SJCRH30 (cell line): ENCODE data around the gene CCDC74B. TPM values are rescaled to one million over a fixed set of nuclear protein-coding genes. Genes with fewer than 3 reads are reported as not detected.
"Not testable (repeated sequence)": the region's sequence is repeated elsewhere in the genome, so short reads cannot be mapped to it uniquely, and the experiment has no call there.

Experiments
- DNase-seq, 2 experiments: peaks; one replicate each; pipeline ENCODE4 v3.0.0-alpha.2; 2015 to 2020
- H3K27ac ChIP-seq: fragments of 250-450 bp; sonication (Bioruptor Pico); 2 replicates; pipeline ENCODE4 v1.5.1; 2020; ENCODE audit warnings: mild to moderate bottlenecking, moderate library complexity
- H3K27me3 ChIP-seq: fragments of 250-450 bp; sonication (Bioruptor Pico); 2 replicates; pipeline ENCODE4 v1.5.1; 2020; ENCODE audit warnings: mild to moderate bottlenecking, moderate library complexity
- H3K36me3 ChIP-seq: fragments of 250-450 bp; sonication (Bioruptor Pico); 2 replicates; pipeline ENCODE4 v1.5.1; 2020; ENCODE audit warnings: mild to moderate bottlenecking, moderate library complexity
- H3K4me1 ChIP-seq: fragments of 250-450 bp; sonication (Bioruptor Pico); 2 replicates; pipeline ENCODE4 v1.5.1; 2020; ENCODE audit warnings: mild to moderate bottlenecking, moderate library complexity
- H3K4me3 ChIP-seq: fragments of 250-450 bp; sonication (Bioruptor Pico); 2 replicates; pipeline ENCODE4 v1.5.1; 2020; ENCODE audit warnings: mild to moderate bottlenecking, moderate library complexity
- H3K9me3 ChIP-seq: fragments of 250-450 bp; sonication (Bioruptor Pico); replicated peaks from 2 replicates; pipeline ENCODE4 v1.5.1; 2020; ENCODE audit warnings: mild to moderate bottlenecking, moderate library complexity
- total RNA-seq: library from RNA; depleted of rRNA; stranded (reverse); fragments of >200 nt; shearing (Covaris generic); gene quantifications from 2 replicates; pipeline ENCODE4 v1.2.3, GENCODE V29; 2014; rRNA removed

The CCDC74B gene
- 2.2 and 2.7 TPM in 2 replicates for total RNA-seq

- peak within 1 kb of the TSS; percentile 66 for H3K4me3 ChIP-seq
- H3K27ac ChIP-seq, H3K36me3 ChIP-seq, H3K9me3 ChIP-seq, H3K4me1 ChIP-seq, H3K27me3 ChIP-seq: not testable (repeated sequence)
- DNase-seq: peak; percentile 71 to 77
Measured at GRCh38 chr2:130145006-130145414, at the start of gene CCDC74B. Gene CCDC74B, minus strand, starts transcription at chr2:130145112. Its CDS starts 116 bp downstream, at chr2:130144996.

GRCh38 chr2:130193824-130194223 is 48.9 kb upstream of the CCDC74B start:
- not testable (repeated sequence) for H3K27me3 ChIP-seq, DNase-seq, H3K27ac ChIP-seq, H3K9me3 ChIP-seq, H3K4me1 ChIP-seq, H3K36me3 ChIP-seq, H3K4me3 ChIP-seq

GRCh38 chr2:130192451-130192850 is 47.5 kb upstream of the CCDC74B start:
- H3K9me3 ChIP-seq, H3K27me3 ChIP-seq, DNase-seq, H3K36me3 ChIP-seq, H3K27ac ChIP-seq, H3K4me1 ChIP-seq, H3K4me3 ChIP-seq: not testable (repeated sequence)

- H3K4me1 ChIP-seq, H3K36me3 ChIP-seq, DNase-seq, H3K4me3 ChIP-seq, H3K27ac ChIP-seq, H3K9me3 ChIP-seq, H3K27me3 ChIP-seq: not testable (repeated sequence)
Measured at GRCh38 chr2:130191319-130191718, 46.4 kb upstream of the CCDC74B start.

- no peaks in the 10 kb centered on the region for H3K36me3 ChIP-seq
- DNase-seq: no peak
- no peaks in the 10 kb centered on the region for H3K27me3 ChIP-seq
- H3K9me3 ChIP-seq: no peaks in the 10 kb centered on the region
- H3K4me1 ChIP-seq: no peaks in the 10 kb centered on the region
- no peak overlapping the region for H3K4me3 ChIP-seq
- H3K27ac ChIP-seq: no peak overlapping the region
Measured at GRCh38 chr2:130190237-130190636, 45.3 kb upstream of the CCDC74B start.

- not testable (repeated sequence) for H3K4me1 ChIP-seq, DNase-seq, H3K4me3 ChIP-seq, H3K27ac ChIP-seq, H3K9me3 ChIP-seq, H3K27me3 ChIP-seq, H3K36me3 ChIP-seq
Measured at GRCh38 chr2:130188958-130189357, 44.0 kb upstream of the CCDC74B start.

GRCh38 chr2:130187859-130188792 is 43.2 kb upstream of the CCDC74B start:
- H3K4me1 ChIP-seq, H3K27ac ChIP-seq, H3K4me3 ChIP-seq, H3K27me3 ChIP-seq, H3K9me3 ChIP-seq, H3K36me3 ChIP-seq, DNase-seq: not testable (repeated sequence)

GRCh38 chr2:130187268-130187667 is 42.4 kb upstream of the CCDC74B start:
- Histone ChIP-seq H3K27ac (no peak overlapping the region), H3K9me3 (no peaks in the 10 kb centered on the region), H3K4me1 (no peaks in the 10 kb centered on the region), H3K27me3 (no peaks in the 10 kb centered on the region), H3K36me3 (no peaks in the 10 kb centered on the region), H3K4me3 (no peak overlapping the region)
- no peak for DNase-seq

GRCh38 chr2:130186391-130186790 is 41.5 kb upstream of the CCDC74B start:
- no peak overlapping the region for H3K4me3 ChIP-seq
- DNase-seq: no peak
- H3K9me3 ChIP-seq: no peaks in the 10 kb centered on the region
- no peaks in the 10 kb centered on the region for H3K27me3 ChIP-seq
- H3K4me1 ChIP-seq: no peaks in the 10 kb centered on the region
- no peak overlapping the region for H3K27ac ChIP-seq
- H3K36me3 ChIP-seq: no peaks in the 10 kb centered on the region

- H3K27me3 ChIP-seq: no peaks in the 10 kb centered on the region
- H3K9me3 ChIP-seq: no peaks in the 10 kb centered on the region
- H3K27ac ChIP-seq: no peak overlapping the region
- no peaks in the 10 kb centered on the region; the same call in 1 of the 2 replicates for H3K36me3 ChIP-seq
- H3K4me3 ChIP-seq: no peak overlapping the region
- H3K4me1 ChIP-seq: no peaks in the 10 kb centered on the region
- DNase-seq: no peak
Measured at GRCh38 chr2:130185896-130186295, 41.0 kb upstream of the CCDC74B start.

GRCh38 chr2:130185436-130185835 is 40.5 kb upstream of the CCDC74B start:
- Histone ChIP-seq H3K36me3 (no peaks in the 10 kb centered on the region; the same call in 1 of the 2 replicates), H3K27ac (no peak overlapping the region), H3K9me3 (no peaks in the 10 kb centered on the region), H3K4me1 (peaks cover under 1% of the 10 kb centered on the region; the same call in 1 of the 2 replicates), H3K4me3 (no peak overlapping the region), H3K27me3 (no peaks in the 10 kb centered on the region)
- DNase-seq: no peak

GRCh38 chr2:130183512-130184373 is 38.8 kb upstream of the CCDC74B start:
- DNase-seq: no peak
- no peak overlapping the region for H3K4me3 ChIP-seq
- H3K27me3 ChIP-seq: no peaks in the 10 kb centered on the region
- H3K4me1 ChIP-seq: peaks cover 2% of the 10 kb centered on the region; the same call in 1 of the 2 replicates
- no peaks in the 10 kb centered on the region for H3K9me3 ChIP-seq
- H3K36me3 ChIP-seq: no peaks in the 10 kb centered on the region; the same call in 1 of the 2 replicates
- H3K27ac ChIP-seq: no peak overlapping the region

- H3K9me3 ChIP-seq, H3K4me1 ChIP-seq, H3K27me3 ChIP-seq, H3K36me3 ChIP-seq: not testable (repeated sequence)
- Histone ChIP-seq H3K27ac (peak overlapping the region; percentile 70), H3K4me3 (peak overlapping the region; percentile 100)
- DNase-seq: peak in 1 of 2 experiments; percentile 13
Measured at GRCh38 chr2:130182826-130183511, 38.1 kb upstream of the CCDC74B start.

GRCh38 chr2:130181880-130182682 is 37.2 kb upstream of the CCDC74B start, which contains the start of gene MZT2B:
Gene MZT2B, plus strand, starts transcription at chr2:130182262. Its CDS starts 21 bp downstream, at chr2:130182283.
- Histone ChIP-seq H3K4me3 (peak within 1 kb of the TSS; percentile 100), H3K27ac (peak within 1 kb of the TSS; percentile 70)
- H3K27me3 ChIP-seq, H3K36me3 ChIP-seq, H3K4me1 ChIP-seq, H3K9me3 ChIP-seq: not testable (repeated sequence)
- DNase-seq: peak; percentile 86 to 88
